HG03571 (cell line): Measurements from ENCODE around the gene CAMTA1.

ENCODE experiments used
- ATAC-seq: cut with Tn5 transposase; IDR thresholded peaks from one replicate; pipeline ENCODE4 v1.9.1; 2021; ENCODE audit not compliant: unreplicated experiment

CAMTA1 gene

GRCh38 chr1:7513081-7513480, 727.8 kb downstream of the CAMTA1 start:
- ATAC-seq: no peak

GRCh38 chr1:7515175-7515574, 729.9 kb downstream of the CAMTA1 start:
- no peak for ATAC-seq

- no peak for ATAC-seq
These were observed 730.6 kb downstream of the CAMTA1 start for GRCh38 chr1:7515904-7516303.

- no peak for ATAC-seq
These were observed 731.1 kb downstream of the CAMTA1 start for GRCh38 chr1:7516341-7516740.

- no peak for ATAC-seq
These were observed 731.7 kb downstream of the CAMTA1 start for GRCh38 chr1:7516929-7517328.

GRCh38 chr1:7517611-7518330, 732.5 kb downstream of the CAMTA1 start:
- ATAC-seq: no peak

GRCh38 chr1:7518411-7518810, 733.2 kb downstream of the CAMTA1 start:
- ATAC-seq: no peak

GRCh38 chr1:7519181-7519860, 734.1 kb downstream of the CAMTA1 start:
- ATAC-seq: no peak

GRCh38 chr1:7519861-7520395, 734.7 kb downstream of the CAMTA1 start:
- ATAC-seq: no peak

- ATAC-seq: no peak
These were observed 735.2 kb downstream of the CAMTA1 start for GRCh38 chr1:7520496-7520895.

- ATAC-seq: no peak
These were observed 739.4 kb downstream of the CAMTA1 start for GRCh38 chr1:7524341-7525337.

- ATAC-seq: no peak
These were observed 740.2 kb downstream of the CAMTA1 start for GRCh38 chr1:7525338-7526063.

- no peak for ATAC-seq
These were observed 741.1 kb downstream of the CAMTA1 start for GRCh38 chr1:7526196-7526866.

GRCh38 chr1:7526867-7527732, 741.8 kb downstream of the CAMTA1 start:
- ATAC-seq: no peak

- no peak for ATAC-seq
These were observed 742.4 kb downstream of the CAMTA1 start for GRCh38 chr1:7527733-7528045.

- no peak for ATAC-seq
These were observed 743.3 kb downstream of the CAMTA1 start for GRCh38 chr1:7528386-7529198.

- ATAC-seq: no peak
These were observed 744.7 kb downstream of the CAMTA1 start for GRCh38 chr1:7529917-7530316.

GRCh38 chr1:7531562-7532340, 746.5 kb downstream of the CAMTA1 start:
- no peak for ATAC-seq
